SK-N-MC (cell line): ENCODE data around the gene APBA2.

Experiments
- DNase-seq: peaks from one replicate; pipeline ENCODE4 v3.0.0-alpha.2; 2011; ENCODE audit warnings: low read depth, low spot score
- H3K27ac ChIP-seq: fragments of 200-600 bp; sonication (generic); 2 replicates; pipeline ENCODE4 v1.5.1; 2016; ENCODE audit warnings: mixed run types
- H3K36me3 ChIP-seq: fragments of 200-600 bp; sonication (generic); 2 replicates; pipeline ENCODE4 v1.6.1; 2017; ENCODE audit warnings: antibody characterized with exemption, low read length, mixed read lengths; ENCODE audit not compliant: insufficient read depth
- H3K4me3 ChIP-seq: fragments of 200-600 bp; sonication (generic); 2 replicates; pipeline ENCODE4 v1.5.1; 2016
- H3K9ac ChIP-seq: fragments of 200-600 bp; sonication (generic); 2 replicates; pipeline ENCODE4 v1.8.0; 2017; ENCODE audit warnings: mixed run types, mixed read lengths; ENCODE audit not compliant: insufficient read length
- H3K9me3 ChIP-seq: fragments of 200-600 bp; sonication (generic); 2 replicates; pipeline ENCODE4 v1.6.1; 2017; ENCODE audit warnings: low read depth, mild to moderate bottlenecking, antibody characterized with exemption, low read length, moderate library complexity, mixed read lengths
- EZH2 ChIP-seq: fragments of 200-600 bp; sonication (generic); IDR thresholded peaks from one replicate; pipeline ENCODE4 v1.6.1; 2017; ENCODE audit warnings: antibody characterized with exemption
- FOXP2 ChIP-seq: optimal IDR thresholded peaks from 2 replicates; pipeline ENCODE3; 2011; ENCODE audit warnings: mild to moderate bottlenecking, moderate library complexity; ENCODE audit not compliant: insufficient read depth; ENCODE audit errors: extremely low read length, control extremely low read depth
- POLR2AphosphoS5 ChIP-seq: IDR thresholded peaks from 2 replicates; pipeline ENCODE4 v1.6.1; 2012; ENCODE audit warnings: mild to moderate bottlenecking, low read depth, low read length, borderline replicate concordance

APBA2 gene

GRCh38 chr15:28944286-28944685 lies 58.5 kb downstream of the APBA2 start:
- H3K27ac ChIP-seq: no peak overlapping the region
- no peaks in the 10 kb centered on the region for H3K9me3 ChIP-seq
- H3K9ac ChIP-seq: no peak overlapping the region
- DNase-seq: no peak
- no peaks in the 10 kb centered on the region for H3K36me3 ChIP-seq
- TF ChIP-seq EZH2 (no peak), FOXP2 (no peak), POLR2AphosphoS5 (no peak)
- no peak overlapping the region for H3K4me3 ChIP-seq

GRCh38 chr15:28944696-28945300 lies 59.0 kb downstream of the APBA2 start:
- no peak overlapping the region for H3K9ac ChIP-seq
- no peak overlapping the region for H3K4me3 ChIP-seq
- no peaks in the 10 kb centered on the region for H3K9me3 ChIP-seq
- H3K27ac ChIP-seq: no peak overlapping the region
- TF ChIP-seq EZH2: no peak
- DNase-seq: no peak
- H3K36me3 ChIP-seq: no peaks in the 10 kb centered on the region

GRCh38 chr15:28945626-28946230 lies 60.0 kb downstream of the APBA2 start:
- TF ChIP-seq EZH2: no peak
- no peak for TF ChIP-seq FOXP2
- TF ChIP-seq POLR2AphosphoS5: no peak
- no peak overlapping the region for H3K4me3 ChIP-seq
- H3K9me3 ChIP-seq: no peaks in the 10 kb centered on the region
- no peak for DNase-seq
- no peak overlapping the region for H3K9ac ChIP-seq
- no peaks in the 10 kb centered on the region for H3K36me3 ChIP-seq
- H3K27ac ChIP-seq: no peak overlapping the region

- H3K9ac ChIP-seq: no peak overlapping the region
- H3K36me3 ChIP-seq: no peaks in the 10 kb centered on the region
- no peak for DNase-seq
- no peak overlapping the region for H3K4me3 ChIP-seq
- TF ChIP-seq EZH2 (no peak), POLR2AphosphoS5 (no peak), FOXP2 (no peak)
- H3K27ac ChIP-seq: no peak overlapping the region
- no peaks in the 10 kb centered on the region for H3K9me3 ChIP-seq
These were observed 61.0 kb downstream of the APBA2 start for GRCh38 chr15:28946803-28947202.

- Histone ChIP-seq H3K27ac (no peak overlapping the region), H3K9me3 (no peaks in the 10 kb centered on the region), H3K9ac (no peak overlapping the region), H3K36me3 (no peaks in the 10 kb centered on the region), H3K4me3 (no peak overlapping the region)
- DNase-seq: no peak
- no peak for TF ChIP-seq EZH2
- TF ChIP-seq FOXP2: no peak
- TF ChIP-seq POLR2AphosphoS5: no peak
These were observed 61.5 kb downstream of the APBA2 start for GRCh38 chr15:28947221-28947674.

GRCh38 chr15:28948036-28948435 lies 62.3 kb downstream of the APBA2 start:
- H3K27ac ChIP-seq: no peak overlapping the region
- no peak for TF ChIP-seq FOXP2
- TF ChIP-seq POLR2AphosphoS5: no peak
- no peak for TF ChIP-seq EZH2
- DNase-seq: no peak

GRCh38 chr15:28950916-28951315 lies 65.1 kb downstream of the APBA2 start:
- DNase-seq: no peak
- Histone ChIP-seq H3K4me3 (no peak overlapping the region), H3K9ac (no peak overlapping the region), H3K27ac (no peak overlapping the region), H3K36me3 (no peaks in the 10 kb centered on the region), H3K9me3 (no peaks in the 10 kb centered on the region)
- TF ChIP-seq POLR2AphosphoS5 (no peak), FOXP2 (no peak), EZH2 (no peak)

More at GRCh38 chr15:28948036-28948435, 62.3 kb downstream of the APBA2 start:
- Histone ChIP-seq H3K4me3 (no peak overlapping the region), H3K36me3 (no peaks in the 10 kb centered on the region), H3K9ac (no peak overlapping the region), H3K9me3 (no peaks in the 10 kb centered on the region)

GRCh38 chr15:28952666-28953491 lies 67.1 kb downstream of the APBA2 start:
- H3K27ac ChIP-seq: no peak overlapping the region
- no peak for DNase-seq
- no peak overlapping the region for H3K9ac ChIP-seq
- TF ChIP-seq FOXP2 (no peak), POLR2AphosphoS5 (no peak), EZH2 (no peak)
- no peaks in the 10 kb centered on the region for H3K36me3 ChIP-seq
- no peak overlapping the region for H3K4me3 ChIP-seq
- H3K9me3 ChIP-seq: no peaks in the 10 kb centered on the region

GRCh38 chr15:28953573-28954195 lies 67.9 kb downstream of the APBA2 start:
- H3K27ac ChIP-seq: no peak overlapping the region

More at GRCh38 chr15:28953573-28954195, 67.9 kb downstream of the APBA2 start:
- TF ChIP-seq EZH2 (no peak), POLR2AphosphoS5 (no peak), FOXP2 (no peak)
- no peak for DNase-seq
- Histone ChIP-seq H3K4me3 (no peak overlapping the region), H3K36me3 (no peaks in the 10 kb centered on the region), H3K9ac (no peak overlapping the region), H3K9me3 (no peaks in the 10 kb centered on the region)
